HFFc6 (cell line): ENCODE measurements around the gene PTPRM. TPM values are rescaled to one million over a fixed set of nuclear protein-coding genes. Genes with fewer than 3 reads are reported as not detected.

Experiments
- DNase-seq: peaks from one replicate; pipeline ENCODE4 v3.0.0-alpha.2; 2018
- H3K27ac Mint-ChIP-seq: 2 replicates; pipeline ENCODE4 v1.8.0; 2020; ENCODE audit warnings: mild to moderate bottlenecking, mixed read lengths
- H3K27me3 Mint-ChIP-seq: 2 replicates; pipeline ENCODE4 v1.8.0; 2021; ENCODE audit warnings: mild to moderate bottlenecking, moderate library complexity, mixed read lengths; ENCODE audit not compliant: insufficient read depth
- H3K36me3 Mint-ChIP-seq: 2 replicates; pipeline ENCODE4 v1.8.0; 2021; ENCODE audit warnings: low read depth, mixed read lengths
- H3K4me1 Mint-ChIP-seq: 2 replicates; pipeline ENCODE4 v1.8.0; 2020; ENCODE audit warnings: low read depth, mixed read lengths
- H3K4me3 Mint-ChIP-seq: 2 replicates; pipeline ENCODE4 v1.8.0; 2020; ENCODE audit warnings: mild to moderate bottlenecking, moderate library complexity, mixed read lengths
- H3K9me3 Mint-ChIP-seq: 2 replicates; pipeline ENCODE4 v1.8.0; 2020; ENCODE audit warnings: mild to moderate bottlenecking, mixed read lengths
- CTCF ChIP-seq: fragments of 200-600 bp; sonication (generic); IDR thresholded peaks from 2 replicates; pipeline ENCODE4 v1.5.0; 2021; ENCODE audit warnings: antibody characterized with exemption, mild to moderate bottlenecking
- total RNA-seq, 6 experiments: library from RNA; stranded (reverse); fragmentation: NEBNext Ultra II Directional; extraction: Animal tissue kit (Norgen Biotek cat#: 25700); gene quantifications; 2 replicates in 1 of 6; 3 replicates in 5 of 6; pipeline ENCODE4 v1.2.3, GENCODE V29; 2021

The PTPRM gene
- total RNA-seq, 6 experiments from 2014 or later: 39.4 to 49.8 (median 43.8) TPM

- Mint-ChIP-seq H3K27me3 (no peaks in the 10 kb centered on the region), H3K4me1 (peaks cover 15% of the 10 kb centered on the region), H3K27ac (no peak overlapping the region), H3K4me3 (no peak overlapping the region), H3K36me3 (no peaks in the 10 kb centered on the region), H3K9me3 (no peaks in the 10 kb centered on the region)
- no peak for DNase-seq
- TF ChIP-seq CTCF: no peak
Measured at GRCh38 chr18:8253944-8254343, 686.8 kb downstream of the PTPRM start.

DNA sequence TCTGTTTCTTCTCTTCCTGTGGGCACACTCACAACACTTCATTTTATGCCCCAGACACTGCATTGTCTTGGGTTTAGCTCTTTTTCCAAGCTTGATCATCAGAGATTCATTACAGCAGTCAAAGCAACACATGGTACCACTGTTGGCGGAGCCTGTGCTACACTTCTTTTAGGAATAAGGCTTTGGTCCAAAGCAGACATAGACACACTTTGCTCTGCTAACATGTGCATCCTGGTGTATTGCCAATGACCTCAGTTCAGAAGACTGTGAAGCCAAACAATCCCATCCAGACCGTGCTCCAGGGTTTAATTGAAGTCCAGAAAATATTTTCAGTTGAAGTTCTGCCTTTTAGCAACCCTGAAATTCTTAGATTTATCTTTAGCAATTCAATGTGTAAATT is 687.5 kb downstream of the PTPRM start:
- Mint-ChIP-seq H3K27ac (no peak overlapping the region), H3K4me3 (no peak overlapping the region), H3K36me3 (no peaks in the 10 kb centered on the region), H3K9me3 (no peaks in the 10 kb centered on the region), H3K27me3 (no peaks in the 10 kb centered on the region), H3K4me1 (peaks cover 11% of the 10 kb centered on the region)
- no peak for TF ChIP-seq CTCF
- no peak for DNase-seq

- no peaks in the 10 kb centered on the region for H3K27me3 Mint-ChIP-seq
- no peak overlapping the region for H3K4me3 Mint-ChIP-seq
- no peaks in the 10 kb centered on the region for H3K36me3 Mint-ChIP-seq
- H3K27ac Mint-ChIP-seq: no peak overlapping the region
- peaks cover 16% of the 10 kb centered on the region for H3K4me1 Mint-ChIP-seq
- H3K9me3 Mint-ChIP-seq: no peaks in the 10 kb centered on the region
- TF ChIP-seq CTCF: no peak
- DNase-seq: no peak
Measured at GRCh38 chr18:8257851-8258434, 690.8 kb downstream of the PTPRM start.

GRCh38 chr18:8260319-8260718 is 693.2 kb downstream of the PTPRM start:
- Mint-ChIP-seq H3K9me3 (no peaks in the 10 kb centered on the region), H3K27me3 (peaks cover 4% of the 10 kb centered on the region; the same call in 1 of the 2 replicates), H3K4me1 (peaks cover 22% of the 10 kb centered on the region), H3K4me3 (no peak overlapping the region), H3K36me3 (peaks cover 4% of the 10 kb centered on the region; the same call in 1 of the 2 replicates), H3K27ac (no peak overlapping the region)
- DNase-seq: no peak
- TF ChIP-seq CTCF: no peak

GRCh38 chr18:8260827-8261226 is 693.7 kb downstream of the PTPRM start:
- Mint-ChIP-seq H3K9me3 (no peaks in the 10 kb centered on the region), H3K36me3 (peaks cover 4% of the 10 kb centered on the region; the same call in 1 of the 2 replicates), H3K4me3 (no peak overlapping the region), H3K27ac (no peak overlapping the region), H3K4me1 (peaks cover 23% of the 10 kb centered on the region), H3K27me3 (peaks cover 4% of the 10 kb centered on the region; the same call in 1 of the 2 replicates)
- TF ChIP-seq CTCF: no peak
- no peak for DNase-seq
